Endometrium (tissue), 2 donors: ENCODE results near the gene DPYSL5.

Experiments used
- FAIRE-seq: peaks from 2 replicates; lab custom pipeline; 2012; peaks lifted over from hg19 to GRCh38; lab: Jason Lieb, UNC
- donor health status: control.
- donor health status: control.

DPYSL5 gene

DNA sequence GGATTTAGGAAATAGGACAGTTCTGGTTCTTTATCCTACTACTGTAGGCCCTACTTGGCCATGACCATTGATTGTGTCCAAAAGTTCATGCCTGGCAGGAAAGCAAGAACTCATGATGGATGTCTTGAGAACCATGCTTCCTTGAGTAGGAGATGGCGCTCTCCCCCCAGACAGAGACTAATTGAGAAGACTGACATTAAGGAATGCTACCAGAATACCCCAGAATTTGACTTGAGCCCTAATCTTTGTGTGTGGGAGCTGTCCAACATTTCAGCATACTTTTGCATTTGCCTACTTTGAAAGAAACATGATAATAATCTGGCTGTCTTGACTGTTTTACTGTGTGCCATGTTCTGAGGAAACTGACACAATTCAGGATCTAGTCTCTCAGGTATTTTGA lies 145.8 kb downstream of the DPYSL5 start:
- FAIRE-seq, result no peak

DNA sequence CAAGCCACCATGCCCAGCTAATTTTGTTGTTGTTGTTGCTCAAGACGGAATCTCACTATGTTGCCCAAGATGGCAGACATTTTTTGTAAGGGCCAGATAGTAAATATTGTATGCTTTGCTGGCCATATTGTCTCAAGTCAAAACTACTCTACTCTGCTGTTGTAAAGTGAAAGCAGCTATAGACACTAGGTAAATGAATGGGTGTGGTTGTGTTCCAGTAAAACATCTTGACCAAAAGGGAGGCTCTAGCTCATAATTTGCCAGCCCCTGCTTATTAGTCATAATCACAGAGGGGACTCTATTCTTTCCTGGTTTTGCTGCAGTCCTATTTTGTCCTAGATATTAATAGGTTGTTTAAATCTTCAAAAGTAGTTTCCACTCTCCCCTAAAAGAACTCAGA lies 147.1 kb downstream of the DPYSL5 start:
- FAIRE-seq, result no peak

DNA sequence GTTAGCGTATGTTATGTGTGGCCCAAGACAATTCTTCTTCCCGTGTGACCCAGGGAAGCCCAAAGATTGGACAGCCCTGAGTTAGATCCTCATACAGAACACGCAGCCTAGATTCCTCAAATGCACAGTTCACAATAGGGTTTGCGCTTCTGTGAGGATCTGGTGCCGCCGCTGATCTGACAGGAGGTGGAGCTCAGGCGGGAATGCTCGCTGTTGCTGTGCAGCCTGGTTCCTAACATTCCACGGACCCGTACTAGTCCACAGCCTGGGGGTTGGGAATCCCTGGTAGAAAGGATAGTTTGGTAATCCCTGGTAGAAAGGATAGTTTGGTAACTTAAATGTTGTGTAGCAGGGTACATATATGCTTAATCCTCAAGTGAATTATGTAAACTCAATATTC lies 149.5 kb downstream of the DPYSL5 start:
- FAIRE-seq, result no peak

DNA sequence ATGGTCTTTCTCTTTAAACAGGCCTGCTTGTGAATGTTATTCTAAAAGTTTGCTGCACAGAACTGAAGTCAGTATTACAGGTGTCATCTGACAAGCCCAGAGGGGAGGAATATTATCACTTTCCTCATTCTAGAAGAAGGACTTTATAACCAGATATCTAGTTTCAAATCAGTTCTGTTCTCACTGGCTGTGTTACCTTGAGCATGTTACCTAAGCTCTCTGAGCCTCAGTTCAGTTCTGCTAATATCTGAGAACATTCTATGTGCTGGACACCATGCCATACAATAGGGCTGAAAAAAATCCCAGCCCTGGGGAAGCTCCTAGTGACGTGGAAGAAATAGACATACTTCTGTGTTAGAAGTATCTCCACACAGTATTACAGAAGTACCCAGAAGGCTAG lies 150.4 kb downstream of the DPYSL5 start:
- FAIRE-seq, result no peak
